HCT116 (cell line): ENCODE results near the gene ALAS1.

Source experiments
- CTCF ChIP-seq, 3 experiments: fragments of 200-600 bp in 1 of 3; sonication (generic) in 1 of 3; IDR thresholded peaks in 2 of 3; conservative IDR thresholded peaks in 1 of 3; 2 replicates each; pipeline ENCODE4 v1.5.1; 2012 to 2017; ENCODE audit warnings: low read depth in 2 of 3, low read length in 2 of 3, antibody characterized with exemption in 1 of 3, borderline replicate concordance in 1 of 3, control low read depth in 1 of 3, mild to moderate bottlenecking in 1 of 3, mixed read lengths in 1 of 3, mixed run types in 1 of 3, moderate library complexity in 1 of 3; ENCODE audit not compliant: insufficient read depth in 1 of 3
- POLR2A ChIP-seq: IDR thresholded peaks from 2 replicates; pipeline ENCODE4 v1.7.0; 2011; ENCODE audit warnings: borderline replicate concordance; ENCODE audit not compliant: insufficient read depth, insufficient read length; ENCODE audit errors: extremely low read depth

GRCh38 chr3:52197842-52198625 lies at the start of gene ALAS1:
- TF ChIP-seq CTCF (IDR thresholded peaks at IDR 0.05 in 2 of 3, conservative IDR thresholded peaks at IDR 0.05 in 1 of 3; ENCODE audit: borderline replicate concordance in 1 of 3, insufficient read depth in 1 of 3, low read depth in 2 of 3, low read length in 2 of 3) (no peak), POLR2A (peak; percentile 91)
